Prostate gland (tissue), 2 donors: ENCODE results near the gene ZMAT5. TPM values are rescaled to one million over a fixed set of nuclear protein-coding genes. Genes with fewer than 3 reads are reported as not detected.

Source experiments
- DNase-seq: peaks from one replicate; pipeline ENCODE4 v3.0.0-alpha.2; 2019; ENCODE audit warnings: low spot score
- H3K27ac ChIP-seq, 2 donors: fragments of 200-600 bp; sonication (generic); 2 replicates each; pipeline ENCODE4 v1.5.1; 2017 to 2019
- H3K27me3 ChIP-seq: fragments of 200-600 bp; sonication (generic); replicated peaks from 2 replicates; pipeline ENCODE4 v1.5.1; 2019; ENCODE audit not compliant: insufficient read depth
- H3K36me3 ChIP-seq, 2 donors: fragments of 200-600 bp; sonication (generic); 1 replicate in 1 of 2; 2 replicates in 1 of 2; pipeline versions ENCODE4 v1.5.1 to v1.8.1; 2017 to 2019
- H3K4me1 ChIP-seq: fragments of 200-600 bp; sonication (generic); replicated peaks from 2 replicates; pipeline ENCODE4 v1.5.1; 2019
- H3K4me3 ChIP-seq, 2 donors: fragments of 200-600 bp; sonication (generic); 2 replicates each; pipeline ENCODE4 v1.5.1; 2017 to 2019
- H3K9me3 ChIP-seq: fragments of 200-600 bp; sonication (generic); 2 replicates; pipeline ENCODE4 v1.5.1; 2017
- POLR2A ChIP-seq: fragments of 450-650 bp; IDR thresholded peaks from one replicate; pipeline ENCODE4 v1.6.1; 2016; ENCODE audit warnings: antibody characterized with exemption, mild to moderate bottlenecking
- POLR2AphosphoS5 ChIP-seq: sonication (generic); formaldehyde crosslinking; IDR thresholded peaks from one replicate; pipeline ENCODE4 v1.6.1; 2017; ENCODE audit warnings: antibody characterized with exemption
- WGBS: methylation state at CpG from one replicate; pipeline ENCODE4 v1.1.5; 2018; 5-methylcytosine and 5-hydroxymethylcytosine counted together
- intact Hi-C: fragments of 100-400 bp; cut with DNase I; formaldehyde crosslinking; loops from one replicate; pipeline ENCODE4 v1.14.2; 2022
- total RNA-seq, 2 donors: library from RNA; depleted of rRNA; stranded (reverse); fragments of >200 nt; gene quantifications; one replicate each; pipeline ENCODE4 v1.1.0, GENCODE V29; 2016
- TF ChIP-seq, protein P1 (sequence below), 4 experiments: fragments of 200-600 bp in 2 of 4; fragments of 450-650 bp in 2 of 4; sonication (generic) in 2 of 4; IDR thresholded peaks; 1 replicate in 3 of 4; 2 replicates in 1 of 4; pipeline ENCODE4 v1.5.1; 2016 to 2019; ENCODE audit warnings: antibody characterized with exemption in 4 of 4, mild to moderate bottlenecking in 2 of 4, moderate library complexity in 2 of 4

Gene ZMAT5
- total RNA-seq, 2 donors from 2014 or later, result 32.9 to 33.5 TPM

DNA sequence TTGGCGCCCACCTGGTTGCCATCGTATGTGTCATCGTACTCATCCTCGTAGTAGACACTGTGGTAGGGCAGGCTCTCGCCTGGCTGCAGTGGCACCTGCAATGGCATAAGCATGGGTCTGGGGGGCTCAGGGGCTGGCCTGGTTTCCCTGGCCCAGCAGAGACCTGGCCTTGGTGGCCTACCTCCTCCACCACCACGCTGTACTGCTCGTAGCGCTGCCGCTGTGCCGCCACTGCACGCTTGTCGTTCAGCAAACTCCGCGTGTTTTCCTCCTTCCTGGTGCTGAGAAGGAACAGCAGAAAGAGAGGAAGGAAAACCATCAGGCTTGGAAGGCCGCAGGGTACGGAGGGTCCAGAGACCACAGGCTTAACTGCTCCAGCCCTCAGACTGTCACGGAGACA lies 26.6 kb upstream of the ZMAT5 start:
- Histone ChIP-seq H3K9me3 (no peaks in the 10 kb centered on the region), H3K4me1 (peaks cover 17% of the 10 kb centered on the region), H3K36me3 (peaks cover 6 to 47% of the 10 kb centered on the region in 2 donors), H3K4me3 (no peak overlapping the region), H3K27ac (no peak overlapping the region), H3K27me3 (no peaks in the 10 kb centered on the region)
- intact Hi-C loops, result no loop called here
- TF ChIP-seq, protein P1, sequence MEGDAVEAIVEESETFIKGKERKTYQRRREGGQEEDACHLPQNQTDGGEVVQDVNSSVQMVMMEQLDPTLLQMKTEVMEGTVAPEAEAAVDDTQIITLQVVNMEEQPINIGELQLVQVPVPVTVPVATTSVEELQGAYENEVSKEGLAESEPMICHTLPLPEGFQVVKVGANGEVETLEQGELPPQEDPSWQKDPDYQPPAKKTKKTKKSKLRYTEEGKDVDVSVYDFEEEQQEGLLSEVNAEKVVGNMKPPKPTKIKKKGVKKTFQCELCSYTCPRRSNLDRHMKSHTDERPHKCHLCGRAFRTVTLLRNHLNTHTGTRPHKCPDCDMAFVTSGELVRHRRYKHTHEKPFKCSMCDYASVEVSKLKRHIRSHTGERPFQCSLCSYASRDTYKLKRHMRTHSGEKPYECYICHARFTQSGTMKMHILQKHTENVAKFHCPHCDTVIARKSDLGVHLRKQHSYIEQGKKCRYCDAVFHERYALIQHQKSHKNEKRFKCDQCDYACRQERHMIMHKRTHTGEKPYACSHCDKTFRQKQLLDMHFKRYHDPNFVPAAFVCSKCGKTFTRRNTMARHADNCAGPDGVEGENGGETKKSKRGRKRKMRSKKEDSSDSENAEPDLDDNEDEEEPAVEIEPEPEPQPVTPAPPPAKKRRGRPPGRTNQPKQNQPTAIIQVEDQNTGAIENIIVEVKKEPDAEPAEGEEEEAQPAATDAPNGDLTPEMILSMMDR (IDR thresholded peaks at IDR 0.05), result no peak
- TF ChIP-seq POLR2A, result no peak
- TF ChIP-seq POLR2AphosphoS5, result no peak
- 97% methylated on average over 17 of the region's 17 CpGs for WGBS
- no peak for DNase-seq

DNA sequence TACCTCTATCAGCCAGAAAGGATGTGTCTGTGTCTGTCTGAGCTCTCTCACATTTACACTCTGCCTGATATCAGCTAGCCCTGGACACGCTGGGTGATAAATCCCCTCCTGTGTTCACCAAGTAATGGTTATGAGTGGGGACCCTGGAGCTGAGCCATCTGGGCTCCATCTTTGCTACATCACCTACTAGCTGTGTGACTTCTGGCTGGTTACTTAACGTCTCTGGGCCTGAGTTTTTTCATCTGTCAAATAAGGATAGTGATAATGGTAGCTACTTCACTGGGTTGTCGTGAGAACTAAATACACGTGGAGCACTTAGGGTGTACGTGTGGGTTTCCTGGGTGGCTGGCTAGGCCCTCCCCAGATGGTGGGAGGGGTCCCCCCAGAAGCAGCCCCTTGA lies 23.3 kb upstream of the ZMAT5 start:
- TF ChIP-seq POLR2A, result no peak
- TF ChIP-seq, protein P1 (IDR thresholded peaks at IDR 0.05), result no peak
- TF ChIP-seq POLR2AphosphoS5, result no peak
- H3K4me1 ChIP-seq, result peaks cover 2% of the 10 kb centered on the region
- peaks cover 6 to 48% of the 10 kb centered on the region in 2 donors for H3K36me3 ChIP-seq
- no peak overlapping the region for H3K27ac ChIP-seq
- no peaks in the 10 kb centered on the region for H3K9me3 ChIP-seq
- no peak overlapping the region for H3K4me3 ChIP-seq
- H3K27me3 ChIP-seq, result no peaks in the 10 kb centered on the region
- DNase-seq, result no peak
- WGBS, result 95% methylated on average over 5 of the region's 5 CpGs
- intact Hi-C loops, result no loop called here

DNA sequence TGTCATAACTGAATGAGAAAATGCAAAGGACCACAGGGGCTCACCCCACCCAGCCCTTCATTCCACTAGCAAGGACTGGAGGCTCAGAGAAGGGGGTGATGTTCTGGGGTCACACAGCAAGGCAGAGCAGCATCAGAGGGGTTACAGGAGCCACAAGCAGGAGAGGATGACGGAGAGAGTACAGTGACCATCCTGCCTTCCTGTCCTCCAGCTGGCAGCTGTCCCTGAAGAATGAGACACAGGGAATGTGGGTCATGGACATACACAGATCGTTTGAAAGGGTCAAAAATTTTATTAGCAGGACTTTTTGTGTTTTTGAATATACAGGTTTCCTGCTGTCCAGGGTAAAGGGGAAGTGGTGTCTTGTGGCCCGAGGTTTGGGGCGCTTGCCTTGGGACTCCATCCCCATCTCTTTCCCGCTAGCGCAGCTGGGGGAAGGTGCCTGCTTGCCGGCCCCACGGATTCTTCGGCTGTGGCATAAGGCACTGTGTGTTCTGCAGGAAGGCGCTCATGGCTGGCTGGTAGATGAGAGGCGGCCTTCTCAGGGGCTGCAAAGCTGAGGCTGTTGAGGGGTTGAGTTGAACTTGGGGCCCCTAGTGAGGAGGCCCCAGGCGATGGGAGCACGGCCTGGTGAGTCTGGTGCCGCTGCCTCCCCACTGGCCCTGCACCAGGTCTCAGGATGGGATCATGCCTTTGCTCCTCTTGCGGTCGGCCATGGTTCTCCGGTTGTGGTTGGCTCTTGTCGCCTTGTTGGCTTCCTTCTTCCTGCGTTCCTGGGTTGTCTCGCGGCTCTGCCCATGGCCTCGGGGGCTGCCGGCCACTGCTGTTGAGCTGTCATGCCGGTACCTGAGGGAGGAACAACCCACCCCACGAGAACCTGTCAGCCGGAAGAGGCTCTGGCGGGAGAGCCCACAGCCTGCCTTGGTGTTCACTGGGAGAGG lies 21.8 kb upstream of the ZMAT5 start:
- Histone ChIP-seq H3K27ac (no peak overlapping the region), H3K9me3 (no peaks in the 10 kb centered on the region), H3K27me3 (no peaks in the 10 kb centered on the region), H3K36me3 (peaks cover 6 to 48% of the 10 kb centered on the region in 2 donors), H3K4me1 (peaks cover 8% of the 10 kb centered on the region), H3K4me3 (no peak overlapping the region)
- WGBS, result 85% methylated on average over 27 of the region's 27 CpGs
- no peak for DNase-seq
- TF ChIP-seq POLR2AphosphoS5 (no peak), POLR2A (no peak)
- TF ChIP-seq, protein P1 (IDR thresholded peaks at IDR 0.05), result no peak
- intact Hi-C loops, result no loop called here

DNA sequence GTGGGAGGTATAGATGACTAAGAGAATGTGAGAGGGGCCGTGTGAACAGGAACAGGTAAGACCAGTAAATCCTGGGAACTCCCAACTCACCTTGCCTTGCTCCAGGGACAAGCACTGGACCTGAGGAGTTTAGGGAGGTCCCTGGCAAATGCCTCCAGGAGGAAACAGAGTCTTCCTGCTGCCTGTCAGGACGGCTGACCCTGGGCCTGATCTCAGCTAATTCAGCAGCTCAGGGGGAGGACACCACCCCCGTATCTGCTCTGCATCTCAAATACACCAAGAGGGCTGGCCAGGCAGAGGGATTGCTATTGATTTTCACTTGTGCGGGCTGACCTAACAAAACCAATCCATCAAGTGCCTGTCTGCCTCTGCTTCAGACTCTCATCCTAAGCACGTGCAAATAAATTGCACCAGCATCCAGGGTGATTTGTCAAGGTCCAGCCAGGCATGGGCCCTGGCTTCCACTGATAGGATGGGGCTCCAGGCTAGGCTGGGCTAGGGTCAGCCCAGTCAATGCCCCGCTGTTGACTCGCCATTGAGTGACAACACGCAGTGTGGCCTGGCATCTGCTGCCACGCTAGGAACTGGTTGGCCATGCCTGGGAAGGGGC lies 20.7 kb upstream of the ZMAT5 start:
- Histone ChIP-seq H3K4me3 (no peak overlapping the region), H3K27ac (peak overlapping the region in 1 of 2 donors; percentile 3), H3K4me1 (peaks cover 8% of the 10 kb centered on the region), H3K27me3 (no peaks in the 10 kb centered on the region), H3K9me3 (no peaks in the 10 kb centered on the region), H3K36me3 (peaks cover 0 to 39% of the 10 kb centered on the region in 2 donors)
- intact Hi-C loops, result no loop called here
- DNase-seq, result no peak
- no peak for TF ChIP-seq POLR2AphosphoS5
- TF ChIP-seq, protein P1 (IDR thresholded peaks at IDR 0.05), result no peak
- no peak for TF ChIP-seq POLR2A
- 53% methylated on average over 9 of the region's 9 CpGs for WGBS
